Measurements from ENCODE around the gene CRYBB3.
A peak's percentile ranks its signal among the peaks of the same experiment; 100 is the strongest.

CRYBB3 gene

GRCh38 chr22:25199731-25200520, at the start of gene CRYBB3:
Gene CRYBB3, plus strand, starts transcription at chr22:25199858. Its CDS starts 1,539 bp downstream, at chr22:25201397.
- no peak for DNase-seq
- intact Hi-C loops (cut with DNase I): no loop called here

- intact Hi-C loops (cut with DNase I): no loop called here
- peak in 18 of 42 donors; percentile 11 to 65 (median 28) for DNase-seq
Observed at GRCh38 chr22:25153961-25154666, 45.5 kb upstream of the CRYBB3 start.

- no peak for DNase-seq
- intact Hi-C loops (cut with DNase I): no loop called here
Observed at GRCh38 chr22:25154667-25154999, 45.0 kb upstream of the CRYBB3 start.

GRCh38 chr22:25156736-25157135, 42.9 kb upstream of the CRYBB3 start:
- intact Hi-C loops (cut with DNase I): no loop called here
- DNase-seq: peak in 10 of 42 donors; percentile 7 to 52 (median 22)

- DNase-seq: peak in 31 of 42 donors; percentile 9 to 74 (median 38)
- intact Hi-C loops (cut with DNase I): no loop called here
Observed at GRCh38 chr22:25159028-25159427, 40.6 kb upstream of the CRYBB3 start.

GRCh38 chr22:25160120-25160996, 39.3 kb upstream of the CRYBB3 start:
- intact Hi-C loops (cut with DNase I): no loop called here
- DNase-seq: no peak

- DNase-seq: no peak
- intact Hi-C loops (cut with DNase I): no loop called here
Observed at GRCh38 chr22:25161017-25161915, 38.4 kb upstream of the CRYBB3 start.

GRCh38 chr22:25161916-25162530, 37.6 kb upstream of the CRYBB3 start:
- no peak for DNase-seq
- intact Hi-C loops (cut with DNase I): no loop called here

- no peak for DNase-seq
- intact Hi-C loops (cut with DNase I): no loop called here
Observed at GRCh38 chr22:25162561-25162960, 37.1 kb upstream of the CRYBB3 start.

- intact Hi-C loops (cut with DNase I): no loop called here
- no peak for DNase-seq
Observed at GRCh38 chr22:25165785-25166184, 33.9 kb upstream of the CRYBB3 start.

GRCh38 chr22:25166266-25167040, 33.2 kb upstream of the CRYBB3 start:
- DNase-seq: no peak
- intact Hi-C loops (cut with DNase I): no loop called here

GRCh38 chr22:25167082-25167481, 32.6 kb upstream of the CRYBB3 start:
- no peak for DNase-seq

GRCh38 chr22:25167834-25168601, 31.6 kb upstream of the CRYBB3 start:
- intact Hi-C loops (cut with DNase I): no loop called here
- DNase-seq: no peak

More at GRCh38 chr22:25167082-25167481, 32.6 kb upstream of the CRYBB3 start:
- intact Hi-C loops (cut with DNase I): no loop called here

GRCh38 chr22:25169278-25170031, 30.2 kb upstream of the CRYBB3 start:
- intact Hi-C loops (cut with DNase I): no loop called here
- no peak for DNase-seq

- no peak for DNase-seq
- intact Hi-C loops (cut with DNase I): no loop called here
Observed at GRCh38 chr22:25170426-25170980, 29.2 kb upstream of the CRYBB3 start.

- DNase-seq: peak in 17 of 42 donors; percentile 5 to 63 (median 28)
- intact Hi-C loops (cut with DNase I): no loop called here
Observed at GRCh38 chr22:25172153-25172552, 27.5 kb upstream of the CRYBB3 start.
